HL-60 (cell line): ENCODE measurements around the gene FARS2.

Experiments
- DNase-seq, 2 experiments: peaks; one replicate each; pipeline ENCODE4 v3.0.0-alpha.2; 2010 to 2020; ENCODE audit warnings: low read depth in 1 of 2, low spot score in 1 of 2
- H3K27ac ChIP-seq: fragments of 250-450 bp; sonication (Bioruptor Pico); replicated peaks from 2 replicates; pipeline ENCODE4 v1.5.1; 2020; ENCODE audit warnings: mild to moderate bottlenecking, moderate library complexity
- H3K27me3 ChIP-seq: fragments of 250-450 bp; sonication (Bioruptor Pico); 2 replicates; pipeline ENCODE4 v1.5.1; 2021; ENCODE audit warnings: mild to moderate bottlenecking, moderate library complexity; ENCODE audit not compliant: insufficient read depth, poor library complexity, severe bottlenecking
- H3K4me3 ChIP-seq: replicated peaks from 2 replicates; pipeline ENCODE4 v1.5.1; 2011; ENCODE audit warnings: mild to moderate bottlenecking, control low read depth, low read length; ENCODE audit not compliant: insufficient read depth
- GABPA ChIP-seq: IDR thresholded peaks from 2 replicates; pipeline ENCODE4 v1.6.1; 2012; ENCODE audit warnings: low read depth
- POLR2AphosphoS5 ChIP-seq: IDR thresholded peaks from 2 replicates; pipeline ENCODE4 v1.6.1; 2012; ENCODE audit warnings: low read depth
- SPI1 ChIP-seq: IDR thresholded peaks from 2 replicates; pipeline ENCODE4 v1.6.1; 2012; ENCODE audit warnings: low read depth, mild to moderate bottlenecking, borderline replicate concordance
- TF ChIP-seq, protein P1 (sequence below): IDR thresholded peaks from 2 replicates; pipeline ENCODE4 v1.6.1; 2012; ENCODE audit warnings: low read depth; ENCODE audit not compliant: insufficient replicate concordance
- TF ChIP-seq, protein P2 (sequence below): IDR thresholded peaks from one replicate; pipeline ENCODE4 v1.5.1; 2011; ENCODE audit warnings: low read length, control low read depth, inconsistent platforms; ENCODE audit not compliant: insufficient read depth

The FARS2 gene

DNA sequence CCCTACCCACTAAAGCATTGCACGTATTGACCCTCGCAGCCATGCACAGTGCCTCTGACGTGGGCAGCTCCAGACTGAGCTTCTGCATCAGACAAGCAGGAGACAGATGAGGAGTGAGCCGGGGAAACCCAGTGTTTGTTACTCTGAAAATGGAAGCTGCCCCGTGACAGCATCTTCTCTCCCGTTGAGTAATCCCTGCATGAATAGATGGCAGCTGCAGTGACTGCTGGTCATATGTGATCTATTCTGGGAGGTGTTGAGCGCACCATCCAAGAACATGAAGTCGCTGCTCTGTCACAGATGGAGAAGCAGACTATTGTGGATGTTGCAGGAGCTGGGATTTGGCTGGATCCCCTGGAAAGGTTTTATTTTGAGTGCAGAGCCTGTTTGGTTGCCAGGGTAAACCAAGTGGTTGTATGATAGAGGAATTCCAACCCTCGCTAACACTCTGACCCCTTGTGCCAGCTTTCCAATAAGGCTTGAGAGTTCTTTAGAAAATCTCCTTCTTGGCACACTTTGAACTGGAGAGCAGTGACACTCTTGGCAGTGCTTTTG, 503.2 kb downstream of the FARS2 start:
- no peak for DNase-seq
- Histone ChIP-seq H3K4me3 (no peak overlapping the region), H3K27me3 (no peaks in the 10 kb centered on the region), H3K27ac (no peak overlapping the region)
- TF ChIP-seq SPI1 = no peak
- no peak for TF ChIP-seq POLR2AphosphoS5
- TF ChIP-seq GABPA = no peak
- TF ChIP-seq, protein P1, sequence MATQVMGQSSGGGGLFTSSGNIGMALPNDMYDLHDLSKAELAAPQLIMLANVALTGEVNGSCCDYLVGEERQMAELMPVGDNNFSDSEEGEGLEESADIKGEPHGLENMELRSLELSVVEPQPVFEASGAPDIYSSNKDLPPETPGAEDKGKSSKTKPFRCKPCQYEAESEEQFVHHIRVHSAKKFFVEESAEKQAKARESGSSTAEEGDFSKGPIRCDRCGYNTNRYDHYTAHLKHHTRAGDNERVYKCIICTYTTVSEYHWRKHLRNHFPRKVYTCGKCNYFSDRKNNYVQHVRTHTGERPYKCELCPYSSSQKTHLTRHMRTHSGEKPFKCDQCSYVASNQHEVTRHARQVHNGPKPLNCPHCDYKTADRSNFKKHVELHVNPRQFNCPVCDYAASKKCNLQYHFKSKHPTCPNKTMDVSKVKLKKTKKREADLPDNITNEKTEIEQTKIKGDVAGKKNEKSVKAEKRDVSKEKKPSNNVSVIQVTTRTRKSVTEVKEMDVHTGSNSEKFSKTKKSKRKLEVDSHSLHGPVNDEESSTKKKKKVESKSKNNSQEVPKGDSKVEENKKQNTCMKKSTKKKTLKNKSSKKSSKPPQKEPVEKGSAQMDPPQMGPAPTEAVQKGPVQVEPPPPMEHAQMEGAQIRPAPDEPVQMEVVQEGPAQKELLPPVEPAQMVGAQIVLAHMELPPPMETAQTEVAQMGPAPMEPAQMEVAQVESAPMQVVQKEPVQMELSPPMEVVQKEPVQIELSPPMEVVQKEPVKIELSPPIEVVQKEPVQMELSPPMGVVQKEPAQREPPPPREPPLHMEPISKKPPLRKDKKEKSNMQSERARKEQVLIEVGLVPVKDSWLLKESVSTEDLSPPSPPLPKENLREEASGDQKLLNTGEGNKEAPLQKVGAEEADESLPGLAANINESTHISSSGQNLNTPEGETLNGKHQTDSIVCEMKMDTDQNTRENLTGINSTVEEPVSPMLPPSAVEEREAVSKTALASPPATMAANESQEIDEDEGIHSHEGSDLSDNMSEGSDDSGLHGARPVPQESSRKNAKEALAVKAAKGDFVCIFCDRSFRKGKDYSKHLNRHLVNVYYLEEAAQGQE = no peak
- TF ChIP-seq, protein P2, sequence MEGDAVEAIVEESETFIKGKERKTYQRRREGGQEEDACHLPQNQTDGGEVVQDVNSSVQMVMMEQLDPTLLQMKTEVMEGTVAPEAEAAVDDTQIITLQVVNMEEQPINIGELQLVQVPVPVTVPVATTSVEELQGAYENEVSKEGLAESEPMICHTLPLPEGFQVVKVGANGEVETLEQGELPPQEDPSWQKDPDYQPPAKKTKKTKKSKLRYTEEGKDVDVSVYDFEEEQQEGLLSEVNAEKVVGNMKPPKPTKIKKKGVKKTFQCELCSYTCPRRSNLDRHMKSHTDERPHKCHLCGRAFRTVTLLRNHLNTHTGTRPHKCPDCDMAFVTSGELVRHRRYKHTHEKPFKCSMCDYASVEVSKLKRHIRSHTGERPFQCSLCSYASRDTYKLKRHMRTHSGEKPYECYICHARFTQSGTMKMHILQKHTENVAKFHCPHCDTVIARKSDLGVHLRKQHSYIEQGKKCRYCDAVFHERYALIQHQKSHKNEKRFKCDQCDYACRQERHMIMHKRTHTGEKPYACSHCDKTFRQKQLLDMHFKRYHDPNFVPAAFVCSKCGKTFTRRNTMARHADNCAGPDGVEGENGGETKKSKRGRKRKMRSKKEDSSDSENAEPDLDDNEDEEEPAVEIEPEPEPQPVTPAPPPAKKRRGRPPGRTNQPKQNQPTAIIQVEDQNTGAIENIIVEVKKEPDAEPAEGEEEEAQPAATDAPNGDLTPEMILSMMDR = no peak

DNA sequence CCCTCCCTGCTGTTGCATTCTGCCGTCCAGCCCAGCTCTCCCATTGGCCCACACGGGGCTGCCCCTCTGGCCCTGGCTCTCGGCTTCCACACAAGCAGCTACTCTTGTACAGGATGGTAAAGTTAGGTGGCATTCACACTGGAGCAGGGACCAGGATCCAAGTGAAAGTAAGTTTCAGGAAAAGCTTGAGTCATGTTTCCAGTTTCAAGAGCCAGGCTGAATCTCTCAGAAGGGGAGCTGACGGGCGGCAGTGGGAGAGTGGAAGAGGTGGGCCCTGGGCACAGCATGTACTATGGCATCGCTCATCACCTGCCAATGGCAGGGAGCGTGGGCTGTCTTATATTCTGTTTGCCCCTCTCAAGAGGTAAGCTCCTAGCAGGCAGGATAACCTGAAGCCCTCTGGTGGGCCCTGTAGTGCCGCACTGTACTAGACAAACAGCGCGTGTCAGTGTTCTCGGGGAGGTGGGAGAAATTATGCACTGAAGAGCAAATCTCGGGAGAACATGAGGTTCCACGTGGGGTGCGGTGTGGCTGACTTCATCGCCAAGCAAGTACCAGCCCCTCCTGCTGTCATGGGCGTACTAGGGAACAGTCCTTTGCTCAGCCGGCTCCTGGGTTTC, 503.9 kb downstream of the FARS2 start:
- Histone ChIP-seq H3K27me3 (no peaks in the 10 kb centered on the region), H3K4me3 (no peak overlapping the region), H3K27ac (no peak overlapping the region)
- DNase-seq = no peak
- TF ChIP-seq POLR2AphosphoS5 (no peak), GABPA (no peak), SPI1 (no peak)
- TF ChIP-seq, protein P1 = no peak
- TF ChIP-seq, protein P2 = no peak

DNA sequence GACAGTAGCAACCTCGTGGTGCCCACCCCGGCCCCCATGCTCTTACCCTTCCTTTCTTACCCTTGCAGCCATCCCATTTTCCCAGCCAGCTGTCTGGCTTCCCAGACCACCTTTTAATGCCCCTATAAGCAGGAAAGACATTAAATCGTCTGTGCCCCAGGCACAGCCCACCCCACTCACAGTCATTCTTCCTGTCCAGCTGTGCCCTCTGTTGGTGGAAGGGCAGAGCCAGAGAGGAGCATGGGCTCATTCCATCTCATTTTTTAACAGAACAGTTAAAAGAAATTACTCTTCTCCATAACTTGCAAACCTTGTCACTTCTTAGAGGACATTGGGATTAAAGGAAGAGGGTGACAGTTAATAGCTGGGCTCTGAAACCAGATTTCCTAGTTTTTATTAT, 504.9 kb downstream of the FARS2 start:
- DNase-seq = no peak
- Histone ChIP-seq H3K27ac (no peak overlapping the region), H3K4me3 (no peak overlapping the region), H3K27me3 (no peaks in the 10 kb centered on the region)
- TF ChIP-seq GABPA (no peak), POLR2AphosphoS5 (no peak), SPI1 (no peak)
- TF ChIP-seq, protein P2 = no peak
- TF ChIP-seq, protein P1 = no peak
